ENCODE results near the gene HEPHL1.
"Not testable (repeated sequence)": the region's sequence is repeated elsewhere in the genome, so short reads cannot be mapped to it uniquely, and the experiment has no call there.

The HEPHL1 gene

GRCh38 chr11:94089341-94089740 is 68.2 kb downstream of the HEPHL1 start:
- no peak for DNase-seq

- DNase-seq = no peak
Measured at GRCh38 chr11:94090401-94090800, 69.2 kb downstream of the HEPHL1 start.

- no peak for DNase-seq
Measured at GRCh38 chr11:94091091-94091490, 69.9 kb downstream of the HEPHL1 start.

GRCh38 chr11:94100253-94100652 is 79.1 kb downstream of the HEPHL1 start:
- no peak for DNase-seq

- no peak for DNase-seq
Measured at GRCh38 chr11:94103471-94103870, 82.3 kb downstream of the HEPHL1 start.

GRCh38 chr11:94104734-94105133 is 83.6 kb downstream of the HEPHL1 start:
- DNase-seq = no peak

GRCh38 chr11:94106716-94107115 is 85.6 kb downstream of the HEPHL1 start:
- no peak for DNase-seq

- no peak for DNase-seq
Measured at GRCh38 chr11:94107363-94107762, 86.2 kb downstream of the HEPHL1 start.

GRCh38 chr11:94111241-94111640 is 90.1 kb downstream of the HEPHL1 start:
- DNase-seq = no peak

GRCh38 chr11:94111660-94112059 is 90.5 kb downstream of the HEPHL1 start:
- no peak for DNase-seq

GRCh38 chr11:94112206-94112953 is 91.2 kb downstream of the HEPHL1 start:
- DNase-seq = no peak

GRCh38 chr11:94117197-94117574 is 96.0 kb downstream of the HEPHL1 start:
- DNase-seq = no peak

GRCh38 chr11:94117871-94118270 is 96.7 kb downstream of the HEPHL1 start:
- DNase-seq = no peak

GRCh38 chr11:94119676-94120075 is 98.5 kb downstream of the HEPHL1 start:
- not testable (repeated sequence) for DNase-seq

GRCh38 chr11:94120516-94120915 is 99.4 kb downstream of the HEPHL1 start:
- DNase-seq = not testable (repeated sequence)

GRCh38 chr11:94120946-94121345 is 99.8 kb downstream of the HEPHL1 start:
- DNase-seq = no peak

- DNase-seq = no peak
Measured at GRCh38 chr11:94125407-94126115, 104.4 kb downstream of the HEPHL1 start.

GRCh38 chr11:94127638-94128037 is 106.5 kb downstream of the HEPHL1 start:
- DNase-seq = no peak

GRCh38 chr11:94128291-94128745 is 107.2 kb downstream of the HEPHL1 start:
- no peak for DNase-seq

GRCh38 chr11:94128746-94129511 is 107.8 kb downstream of the HEPHL1 start, which contains the start of gene PANX1:
Gene PANX1, plus strand, starts transcription at chr11:94128841. Its CDS starts 472 bp downstream, at chr11:94129313.
- peak; percentile 58 for DNase-seq

GRCh38 chr11:94129512-94130297 is 108.6 kb downstream of the HEPHL1 start:
- no peak for DNase-seq

GRCh38 chr11:94130298-94131046 is 109.3 kb downstream of the HEPHL1 start:
- DNase-seq = no peak

Measured in effector CD4-positive, alpha-beta T cell (primary cell).